Measurements from ENCODE around the gene MTIF2.
A peak's percentile ranks its signal among the peaks of the same experiment; 100 is the strongest.
"Not testable (repeated sequence)": the region's sequence is repeated elsewhere in the genome, so short reads cannot be mapped to it uniquely, and the experiment has no call there.

The MTIF2 gene

GRCh38 chr2:55268907-55269644 is at the start of gene MTIF2:
TSS of gene MTIF2 (minus strand) at chr2:55269231. CDS start at chr2:55263858, 5,373 bp downstream.
- peak; percentile 88 for DNase-seq

GRCh38 chr2:55314985-55315384 is 46.0 kb upstream of the MTIF2 start:
- no peak for DNase-seq

- DNase-seq, result no peak
These were observed 42.4 kb upstream of the MTIF2 start for GRCh38 chr2:55311444-55311870.

GRCh38 chr2:55309446-55309845 is 40.4 kb upstream of the MTIF2 start:
- DNase-seq, result no peak

- no peak for DNase-seq
These were observed 33.2 kb upstream of the MTIF2 start for GRCh38 chr2:55302241-55302640.

- no peak for DNase-seq
These were observed 32.2 kb upstream of the MTIF2 start for GRCh38 chr2:55301277-55301676.

GRCh38 chr2:55296393-55296792 is 27.4 kb upstream of the MTIF2 start:
- no peak for DNase-seq

GRCh38 chr2:55283083-55283482 is 14.1 kb upstream of the MTIF2 start:
- no peak for DNase-seq

GRCh38 chr2:55282110-55282917 is 13.3 kb upstream of the MTIF2 start:
- peak; percentile 82 for DNase-seq

- not testable (repeated sequence) for DNase-seq
These were observed 12.0 kb upstream of the MTIF2 start for GRCh38 chr2:55280851-55281546.

GRCh38 chr2:55279859-55280424 is 10.9 kb upstream of the MTIF2 start:
- DNase-seq, result not testable (repeated sequence)

GRCh38 chr2:55279214-55279835 is 10.3 kb upstream of the MTIF2 start:
- peak; percentile 47 for DNase-seq

- DNase-seq, result no peak
These were observed 8.3 kb upstream of the MTIF2 start for GRCh38 chr2:55277310-55277709.

GRCh38 chr2:55274346-55274745 is 5.3 kb upstream of the MTIF2 start:
- not testable (repeated sequence) for DNase-seq

- no peak for DNase-seq
These were observed 587 bp upstream of the MTIF2 start for GRCh38 chr2:55269645-55269990.

- no peak for DNase-seq
These were observed 634 bp downstream of the MTIF2 start for GRCh38 chr2:55268288-55268906.

- not testable (repeated sequence) for DNase-seq
These were observed 9.4 kb downstream of the MTIF2 start for GRCh38 chr2:55259586-55259985.

- no peak for DNase-seq
These were observed 16.2 kb downstream of the MTIF2 start for GRCh38 chr2:55252832-55253231.

- peak; percentile 77 for DNase-seq
These were observed 22.0 kb downstream of the MTIF2 start for GRCh38 chr2:55247025-55247424.

- DNase-seq, result no peak
These were observed 23.6 kb downstream of the MTIF2 start for GRCh38 chr2:55245411-55245810.

- no peak for DNase-seq
These were observed 26.4 kb downstream of the MTIF2 start for GRCh38 chr2:55242617-55243016.

- not testable (repeated sequence) for DNase-seq
These were observed 27.4 kb downstream of the MTIF2 start for GRCh38 chr2:55241582-55241981.

Measured in DMS79 treated with DMSO at 0.1 percent for 48 hours (cell line).